ENCODE measurements around the gene RAPGEF4.

RAPGEF4 gene

GRCh38 chr2:172726172-172726735 is 9.4 kb upstream of the RAPGEF4 start:
- H3K79me2 ChIP-seq (ENCODE audit: insufficient read depth, low read length) = no peaks in the 10 kb centered on the region
- no peak overlapping the region for H3K4me2 ChIP-seq (ENCODE audit: insufficient read depth, low read length)
- DNase-seq = no peak
- H2AFZ ChIP-seq (ENCODE audit: low read depth, low read length) = no peak overlapping the region
- H3K4me1 ChIP-seq (ENCODE audit: insufficient read depth, low read length) = no peaks in the 10 kb centered on the region
- no peaks in the 10 kb centered on the region for H4K20me1 ChIP-seq (ENCODE audit: insufficient read depth, low read length)
- TF ChIP-seq EZH2 (IDR thresholded peaks at IDR 0.05; ENCODE audit: borderline replicate concordance, low read depth, low read length, severe bottlenecking) = no peak
- no peak for TF ChIP-seq CTCF (IDR thresholded peaks at IDR 0.05; ENCODE audit: borderline replicate concordance, extremely low read depth, low read length, poor library complexity, severe bottlenecking)
- no peaks in the 10 kb centered on the region for H3K36me3 ChIP-seq (ENCODE audit: insufficient read depth, low read length)
- H3K4me3 ChIP-seq (ENCODE audit: low read depth in 1 of 2, low read length in 2 of 2) = no peak overlapping the region
- ATAC-seq (ENCODE audit: insufficient read depth, low read depth) = no peak
- no peak overlapping the region for H3K27ac ChIP-seq (ENCODE audit: low read length)
- H3K27me3 ChIP-seq (ENCODE audit: insufficient read depth, low read length, poor library complexity) = no peaks in the 10 kb centered on the region
- H3K9me3 ChIP-seq (ENCODE audit: insufficient read depth, low read length, severe bottlenecking) = no peaks in the 10 kb centered on the region
- H3K9ac ChIP-seq (ENCODE audit: low read depth, low read length) = no peak overlapping the region

GRCh38 chr2:172730411-172730810 is 5.2 kb upstream of the RAPGEF4 start:
- Histone ChIP-seq H4K20me1 (ENCODE audit: insufficient read depth, low read length) (no peaks in the 10 kb centered on the region), H2AFZ (ENCODE audit: low read depth, low read length) (no peak overlapping the region), H3K27ac (ENCODE audit: low read length) (no peak overlapping the region), H3K4me1 (ENCODE audit: insufficient read depth, low read length) (no peaks in the 10 kb centered on the region), H3K36me3 (ENCODE audit: insufficient read depth, low read length) (no peaks in the 10 kb centered on the region), H3K4me2 (ENCODE audit: insufficient read depth, low read length) (no peak overlapping the region), H3K9ac (ENCODE audit: low read depth, low read length) (no peak overlapping the region), H3K9me3 (ENCODE audit: insufficient read depth, low read length, severe bottlenecking) (no peaks in the 10 kb centered on the region), H3K79me2 (ENCODE audit: insufficient read depth, low read length) (no peaks in the 10 kb centered on the region), H3K4me3 (ENCODE audit: low read depth in 1 of 2, low read length in 2 of 2) (no peak overlapping the region), H3K27me3 (ENCODE audit: insufficient read depth, low read length, poor library complexity) (no peaks in the 10 kb centered on the region)
- TF ChIP-seq CTCF (IDR thresholded peaks at IDR 0.05; ENCODE audit: borderline replicate concordance, extremely low read depth, low read length, poor library complexity, severe bottlenecking) = no peak
- no peak for TF ChIP-seq EZH2 (IDR thresholded peaks at IDR 0.05; ENCODE audit: borderline replicate concordance, low read depth, low read length, severe bottlenecking)
- ATAC-seq (ENCODE audit: insufficient read depth, low read depth) (no peak), DNase-seq (no peak)

GRCh38 chr2:172734711-172735581 is 699 bp upstream of the RAPGEF4 start:
- H3K9ac ChIP-seq (ENCODE audit: low read depth, low read length) = no peak overlapping the region
- TF ChIP-seq EZH2 (IDR thresholded peaks at IDR 0.05; ENCODE audit: borderline replicate concordance, low read depth, low read length, severe bottlenecking) = no peak
- no peak for TF ChIP-seq CTCF (IDR thresholded peaks at IDR 0.05; ENCODE audit: borderline replicate concordance, extremely low read depth, low read length, poor library complexity, severe bottlenecking)

More at GRCh38 chr2:172734711-172735581, 699 bp upstream of the RAPGEF4 start:
- no peaks in the 10 kb centered on the region for H3K27me3 ChIP-seq (ENCODE audit: insufficient read depth, low read length, poor library complexity)
- H3K4me2 ChIP-seq (ENCODE audit: insufficient read depth, low read length) = no peak overlapping the region
- no peaks in the 10 kb centered on the region for H4K20me1 ChIP-seq (ENCODE audit: insufficient read depth, low read length)
- no peak overlapping the region for H2AFZ ChIP-seq (ENCODE audit: low read depth, low read length)
- no peak for ATAC-seq (ENCODE audit: insufficient read depth, low read depth)
- no peaks in the 10 kb centered on the region for H3K9me3 ChIP-seq (ENCODE audit: insufficient read depth, low read length, severe bottlenecking)
- DNase-seq = no peak
- no peaks in the 10 kb centered on the region for H3K79me2 ChIP-seq (ENCODE audit: insufficient read depth, low read length)
- H3K4me3 ChIP-seq (ENCODE audit: low read depth in 1 of 2, low read length in 2 of 2) = no peak overlapping the region
- H3K4me1 ChIP-seq (ENCODE audit: insufficient read depth, low read length) = no peaks in the 10 kb centered on the region
- no peaks in the 10 kb centered on the region for H3K36me3 ChIP-seq (ENCODE audit: insufficient read depth, low read length)
- H3K27ac ChIP-seq (ENCODE audit: low read length) = no peak overlapping the region

Data from DND-41 (cell line).